ENCODE results near the gene CNOT1.

DNA sequence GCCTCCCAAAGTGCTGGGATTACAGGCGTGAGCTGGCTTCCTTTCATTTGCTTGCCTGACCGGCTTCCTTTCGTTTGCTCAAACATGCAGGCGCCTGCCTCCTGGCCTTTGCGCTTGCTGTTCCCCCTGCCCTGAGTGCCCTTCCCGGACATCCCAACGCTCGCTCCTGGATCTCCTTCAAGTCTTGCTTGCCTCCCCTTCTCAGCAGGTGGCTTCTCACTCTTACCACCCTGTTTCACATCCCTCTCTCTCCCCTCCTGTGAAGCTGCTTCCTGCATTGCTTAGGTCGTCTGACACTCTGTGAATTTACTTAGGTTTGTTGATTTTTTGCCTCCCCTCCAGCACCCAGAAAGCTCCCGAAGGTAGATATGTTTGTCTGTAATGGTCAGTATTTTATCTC lies 155.3 kb downstream of the CNOT1 start:
- TF ChIP-seq, protein P1, sequence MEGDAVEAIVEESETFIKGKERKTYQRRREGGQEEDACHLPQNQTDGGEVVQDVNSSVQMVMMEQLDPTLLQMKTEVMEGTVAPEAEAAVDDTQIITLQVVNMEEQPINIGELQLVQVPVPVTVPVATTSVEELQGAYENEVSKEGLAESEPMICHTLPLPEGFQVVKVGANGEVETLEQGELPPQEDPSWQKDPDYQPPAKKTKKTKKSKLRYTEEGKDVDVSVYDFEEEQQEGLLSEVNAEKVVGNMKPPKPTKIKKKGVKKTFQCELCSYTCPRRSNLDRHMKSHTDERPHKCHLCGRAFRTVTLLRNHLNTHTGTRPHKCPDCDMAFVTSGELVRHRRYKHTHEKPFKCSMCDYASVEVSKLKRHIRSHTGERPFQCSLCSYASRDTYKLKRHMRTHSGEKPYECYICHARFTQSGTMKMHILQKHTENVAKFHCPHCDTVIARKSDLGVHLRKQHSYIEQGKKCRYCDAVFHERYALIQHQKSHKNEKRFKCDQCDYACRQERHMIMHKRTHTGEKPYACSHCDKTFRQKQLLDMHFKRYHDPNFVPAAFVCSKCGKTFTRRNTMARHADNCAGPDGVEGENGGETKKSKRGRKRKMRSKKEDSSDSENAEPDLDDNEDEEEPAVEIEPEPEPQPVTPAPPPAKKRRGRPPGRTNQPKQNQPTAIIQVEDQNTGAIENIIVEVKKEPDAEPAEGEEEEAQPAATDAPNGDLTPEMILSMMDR (IDR thresholded peaks at IDR 0.05) = no peak
- no peak for TF ChIP-seq POLR2AphosphoS5 (IDR thresholded peaks at IDR 0.05)

Data from prostate gland (tissue), 2 donors.